ENCODE results near the gene ETNK1.
"Not testable (repeated sequence)": the region's sequence is repeated elsewhere in the genome, so short reads cannot be mapped to it uniquely, and the experiment has no call there.

ETNK1 gene

GRCh38 chr12:22691319-22691718 is 66.3 kb downstream of the ETNK1 start:
- DNase-seq, result no peak

- not testable (repeated sequence) for DNase-seq
Measured at GRCh38 chr12:22692467-22692866, 67.5 kb downstream of the ETNK1 start.

- DNase-seq, result no peak
Measured at GRCh38 chr12:22692964-22693555, 68.1 kb downstream of the ETNK1 start.

- DNase-seq, result no peak
Measured at GRCh38 chr12:22698576-22698975, 73.6 kb downstream of the ETNK1 start.

- DNase-seq, result not testable (repeated sequence)
Measured at GRCh38 chr12:22699705-22700104, 74.7 kb downstream of the ETNK1 start.

- no peak for DNase-seq
Measured at GRCh38 chr12:22700106-22700505, 75.1 kb downstream of the ETNK1 start.

GRCh38 chr12:22701216-22701809 is 76.3 kb downstream of the ETNK1 start:
- not testable (repeated sequence) for DNase-seq

GRCh38 chr12:22702690-22703089 is 77.7 kb downstream of the ETNK1 start:
- DNase-seq, result no peak

GRCh38 chr12:22709292-22709691 is 84.3 kb downstream of the ETNK1 start:
- DNase-seq, result no peak

- no peak for DNase-seq
Measured at GRCh38 chr12:22712083-22712482, 87.1 kb downstream of the ETNK1 start.

- no peak for DNase-seq
Measured at GRCh38 chr12:22715254-22715653, 90.3 kb downstream of the ETNK1 start.

- DNase-seq, result no peak
Measured at GRCh38 chr12:22719745-22720144, 94.8 kb downstream of the ETNK1 start.

- DNase-seq, result no peak
Measured at GRCh38 chr12:22722081-22722480, 97.1 kb downstream of the ETNK1 start.

- no peak for DNase-seq
Measured at GRCh38 chr12:22722779-22723178, 97.8 kb downstream of the ETNK1 start.

- DNase-seq, result no peak
Measured at GRCh38 chr12:22728987-22729386, 104.0 kb downstream of the ETNK1 start.

GRCh38 chr12:22729431-22729956 is 104.5 kb downstream of the ETNK1 start:
- DNase-seq, result no peak

GRCh38 chr12:22729957-22730443 is 105.0 kb downstream of the ETNK1 start:
- no peak for DNase-seq

- no peak for DNase-seq
Measured at GRCh38 chr12:22731236-22731635, 106.3 kb downstream of the ETNK1 start.

GRCh38 chr12:22733756-22734155 is 108.8 kb downstream of the ETNK1 start:
- DNase-seq, result no peak

GRCh38 chr12:22738945-22739344 is 114.0 kb downstream of the ETNK1 start:
- DNase-seq, result no peak

Measured in right forelimb (tissue), 1 donor.